Liver (tissue), 9 donors: Measurements from ENCODE around the gene PKMYT1. TPM values are rescaled to one million over a fixed set of nuclear protein-coding genes. Genes with fewer than 3 reads are reported as not detected.

ENCODE experiments used
- DNase-seq: peaks from one replicate; pipeline ENCODE4 v3.0.0-alpha.2; 2017; ENCODE audit warnings: low spot score
- H3K27ac ChIP-seq, 2 donors: one replicate each; pipeline ENCODE4 v1.7.0; 2013; ENCODE audit warnings: inconsistent platforms in 2 of 2, low read length in 2 of 2, control low read depth in 1 of 2, low read depth in 1 of 2, mild to moderate bottlenecking in 1 of 2
- H3K27me3 ChIP-seq, 4 donors: one replicate each; pipeline versions ENCODE4 v1.6.1 to v1.7.0; 2013; ENCODE audit warnings: low read length in 3 of 4, inconsistent platforms in 1 of 4, mild to moderate bottlenecking in 1 of 4, moderate library complexity in 1 of 4; ENCODE audit not compliant: control insufficient read depth in 4 of 4, insufficient read depth in 4 of 4
- H3K36me3 ChIP-seq, 4 donors: one replicate each; pipeline versions ENCODE4 v1.6.1 to v1.7.0; 2013; ENCODE audit warnings: low read length in 3 of 4, mild to moderate bottlenecking in 3 of 4, low read depth in 1 of 4, moderate library complexity in 1 of 4; ENCODE audit not compliant: control insufficient read depth in 4 of 4, insufficient read depth in 3 of 4
- H3K4me1 ChIP-seq, 4 donors: one replicate each; pipeline versions ENCODE4 v1.6.1 to v1.7.0; 2013; ENCODE audit warnings: low read length in 3 of 4, mild to moderate bottlenecking in 3 of 4, moderate library complexity in 1 of 4; ENCODE audit not compliant: control insufficient read depth in 4 of 4, insufficient read depth in 4 of 4
- H3K4me3 ChIP-seq, 3 donors: one replicate each; pipeline versions ENCODE4 v1.6.1 to v1.7.0; 2013; ENCODE audit warnings: low read length in 3 of 3, control low read depth in 1 of 3, low read depth in 1 of 3, mild to moderate bottlenecking in 1 of 3
- H3K9ac ChIP-seq, 2 donors: one replicate each; pipeline ENCODE4 v1.7.0; 2013; ENCODE audit warnings: low read length in 2 of 2, mild to moderate bottlenecking in 2 of 2, moderate library complexity in 2 of 2, control low read depth in 1 of 2, low read depth in 1 of 2
- H3K9me3 ChIP-seq, 4 donors: one replicate each; pipeline versions ENCODE4 v1.6.1 to v1.7.0; 2013; ENCODE audit warnings: low read length in 3 of 4; ENCODE audit not compliant: control insufficient read depth in 4 of 4
- EGR1 ChIP-seq, 2 donors: IDR thresholded peaks; 2 replicates each; pipeline ENCODE4 v1.6.1; 2016 to 2018; ENCODE audit warnings: antibody characterized with exemption in 2 of 2, low read depth in 2 of 2
- FOXA1 ChIP-seq: IDR thresholded peaks from 2 replicates; pipeline ENCODE4 v1.6.1; 2016; ENCODE audit warnings: antibody characterized with exemption
- FOXA2 ChIP-seq: IDR thresholded peaks from 2 replicates; pipeline ENCODE4 v1.6.1; 2016; ENCODE audit warnings: antibody characterized with exemption
- GABPA ChIP-seq, 2 donors: IDR thresholded peaks in 1 of 2; conservative IDR thresholded peaks in 1 of 2; 2 replicates each; pipeline ENCODE4 v1.6.1; 2016; ENCODE audit warnings: antibody characterized with exemption in 2 of 2, mild to moderate bottlenecking in 1 of 2, moderate library complexity in 1 of 2
- HNF4A ChIP-seq, 2 donors: conservative IDR thresholded peaks; 2 replicates each; pipeline ENCODE4 v1.6.1; 2016; ENCODE audit warnings: antibody characterized with exemption in 2 of 2, mild to moderate bottlenecking in 2 of 2
- HNF4G ChIP-seq: IDR thresholded peaks from 2 replicates; pipeline ENCODE4 v1.6.1; 2016; ENCODE audit warnings: antibody characterized with exemption
- JUND ChIP-seq, 2 donors: IDR thresholded peaks; 2 replicates each; pipeline ENCODE4 v1.6.1; 2016; ENCODE audit warnings: antibody characterized with exemption in 2 of 2
- MAX ChIP-seq: IDR thresholded peaks from 2 replicates; pipeline ENCODE4 v1.6.1; 2016; ENCODE audit warnings: antibody characterized with exemption
- NR2F2 ChIP-seq: IDR thresholded peaks from 2 replicates; pipeline ENCODE4 v1.6.1; 2016; ENCODE audit warnings: antibody characterized with exemption
- RAD21 ChIP-seq, 2 donors: IDR thresholded peaks; 2 replicates each; pipeline ENCODE4 v1.6.1; 2016; ENCODE audit warnings: antibody characterized with exemption in 2 of 2, mild to moderate bottlenecking in 2 of 2
- REST ChIP-seq: IDR thresholded peaks from 2 replicates; pipeline ENCODE4 v1.6.1; 2016; ENCODE audit warnings: antibody characterized with exemption, mild to moderate bottlenecking
- RXRA ChIP-seq, 2 donors: IDR thresholded peaks; 2 replicates each; pipeline ENCODE4 v1.6.1; 2017 to 2018; ENCODE audit warnings: antibody characterized with exemption in 2 of 2, mild to moderate bottlenecking in 1 of 2
- SP1 ChIP-seq: IDR thresholded peaks from 2 replicates; pipeline ENCODE4 v1.6.1; 2018; ENCODE audit warnings: antibody characterized with exemption, mild to moderate bottlenecking
- TAF1 ChIP-seq: conservative IDR thresholded peaks from 2 replicates; pipeline ENCODE4 v1.6.1; 2016; ENCODE audit warnings: antibody characterized with exemption, mild to moderate bottlenecking
- YY1 ChIP-seq: IDR thresholded peaks from 2 replicates; pipeline ENCODE4 v1.6.1; 2016; ENCODE audit warnings: antibody characterized with exemption, mild to moderate bottlenecking
- ZBTB33 ChIP-seq: IDR thresholded peaks from 2 replicates; pipeline ENCODE4 v1.6.1; 2016; ENCODE audit warnings: antibody characterized with exemption
- WGBS: extraction: QIAGEN DNeasy Blood & Tissue Kit; methylation state at CpG from one replicate; pipeline ENCODE4 v1.1.7; 2013; 5-methylcytosine and 5-hydroxymethylcytosine counted together
- polyA plus RNA-seq, 2 donors: library from polyadenylated mRNA; stranded (reverse) in 1 of 2; unstranded in 1 of 2; fragments of 200-250 nt in 1 of 2; fragments of >200 nt in 1 of 2; fragmentation: Nextera tagmentation in 1 of 2; extraction: Ambion mirVana in 1 of 2; gene quantifications; one replicate each; pipeline versions ENCODE4 v1.2.1 to v1.2.3, GENCODE V29; 2013 to 2015
- total RNA-seq, 2 donors: library from RNA; depleted of rRNA; stranded (reverse); fragments of >200 nt; gene quantifications; one replicate each; pipeline ENCODE4 v1.2.3, GENCODE V29; 2014
- TF ChIP-seq, protein P1 (sequence below): fragments of 150-350 bp; IDR thresholded peaks from 2 replicates; pipeline ENCODE4 v1.5.1; 2017; ENCODE audit warnings: improper control_type of control experiment, low read depth, low read length; ENCODE audit not compliant: missing input control
- donor health status: healthy.
- donor health status: healthy.
- donor health status: healthy.
- donor health status: healthy.
- donor health status: healthy.

Gene PKMYT1
- total and polyA plus RNA-seq, 4 donors = 0.50 to 15.8 (median 2.6) TPM

DNA sequence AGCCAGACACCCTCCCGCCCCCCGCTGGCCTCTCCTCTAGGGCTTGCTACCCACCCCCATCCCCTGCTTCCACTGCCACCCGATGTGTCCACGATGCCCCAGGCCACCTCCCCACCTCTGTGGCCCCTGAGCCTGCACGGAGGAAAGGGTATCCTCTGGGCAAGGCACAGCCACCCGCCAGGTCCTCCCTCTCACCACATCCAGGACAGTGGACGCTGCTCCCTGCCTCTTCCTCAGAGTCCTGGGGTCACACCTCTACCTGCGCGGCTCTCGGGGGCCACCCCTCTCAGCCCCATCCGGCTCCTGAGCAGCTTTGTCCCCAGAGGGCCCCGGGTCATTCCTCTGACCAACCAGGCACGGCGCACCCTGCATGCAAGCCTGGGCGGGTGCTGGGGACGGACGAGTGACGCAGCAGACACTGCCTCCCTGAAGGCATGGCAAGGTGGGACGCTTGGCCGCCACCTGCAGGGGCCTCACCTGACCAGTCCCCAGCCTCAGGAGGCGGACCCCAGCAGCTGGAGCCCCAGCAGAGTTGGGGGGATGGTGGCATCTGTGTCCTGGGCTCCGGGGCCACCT lies 43.7 kb downstream of the PKMYT1 start:
- Histone ChIP-seq H3K27me3 (no peaks in the 10 kb centered on the region), H3K4me3 (no peak overlapping the region), H3K4me1 (no peaks in the 10 kb centered on the region), H3K36me3 (peaks cover 6 to 60% (median 21%) of the 10 kb centered on the region in 4 donors), H3K9ac (no peak overlapping the region), H3K9me3 (no peaks in the 10 kb centered on the region), H3K27ac (no peak overlapping the region)
- DNase-seq = no peak
- 93% methylated on average over 22 of the region's 22 CpGs for WGBS
- TF ChIP-seq FOXA1 = no peak
- TF ChIP-seq RXRA (IDR thresholded peaks at IDR 0.05) = no peak
- no peak for TF ChIP-seq YY1
- no peak for TF ChIP-seq JUND (IDR thresholded peaks at IDR 0.05)
- no peak for TF ChIP-seq TAF1
- TF ChIP-seq HNF4A (conservative IDR thresholded peaks at IDR 0.05) = no peak
- TF ChIP-seq MAX = no peak
- no peak for TF ChIP-seq RAD21 (IDR thresholded peaks at IDR 0.05)
- no peak for TF ChIP-seq FOXA2
- TF ChIP-seq ZBTB33 = no peak

- TF ChIP-seq FOXA1 = no peak
- TF ChIP-seq JUND (IDR thresholded peaks at IDR 0.05) = no peak
- no peak for TF ChIP-seq RXRA (IDR thresholded peaks at IDR 0.05)
- TF ChIP-seq EGR1 (IDR thresholded peaks at IDR 0.05; ENCODE audit: low read depth in 2 of 2) = no peak
- TF ChIP-seq FOXA2 = no peak
- TF ChIP-seq TAF1 = no peak
- TF ChIP-seq MAX = no peak
- TF ChIP-seq SP1 = no peak
- no peak for TF ChIP-seq ZBTB33
- TF ChIP-seq GABPA (IDR thresholded peaks at IDR 0.05 in 1 of 2, conservative IDR thresholded peaks at IDR 0.05 in 1 of 2) = no peak
- no peak overlapping the region for H3K4me3 ChIP-seq
- H3K27ac ChIP-seq = no peak overlapping the region
- no peaks in the 10 kb centered on the region for H3K27me3 ChIP-seq
- H3K9me3 ChIP-seq = no peaks in the 10 kb centered on the region
- 92% methylated on average over 15 of the region's 15 CpGs for WGBS
- H3K4me1 ChIP-seq = no peaks in the 10 kb centered on the region
- H3K36me3 ChIP-seq = peaks cover 2 to 51% (median 19%) of the 10 kb centered on the region in 4 donors
- DNase-seq = no peak
- no peak overlapping the region for H3K9ac ChIP-seq
Observed at GRCh38 chr16:2934450-2934849, 45.8 kb downstream of the PKMYT1 start.

DNA sequence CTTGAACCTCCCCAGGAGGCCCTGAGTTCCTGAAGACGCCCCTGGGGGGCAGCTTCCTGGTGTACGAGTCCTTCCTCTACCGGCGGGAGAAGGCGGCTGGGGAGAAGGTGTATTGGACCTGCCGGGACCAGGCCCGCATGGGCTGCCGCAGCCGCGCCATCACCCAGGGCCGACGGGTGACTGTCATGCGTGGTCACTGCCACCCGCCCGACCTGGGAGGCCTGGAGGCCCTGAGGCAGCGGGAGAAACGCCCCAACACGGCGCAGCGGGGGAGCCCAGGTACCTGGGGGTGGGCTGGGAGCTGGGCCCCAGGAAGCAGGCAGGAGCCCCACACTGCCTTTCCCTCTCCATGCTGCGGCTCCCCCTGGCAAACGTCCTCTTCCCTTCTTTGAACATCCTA lies 46.5 kb downstream of the PKMYT1 start:
- Histone ChIP-seq H3K9me3 (no peaks in the 10 kb centered on the region), H3K4me3 (no peak overlapping the region), H3K9ac (no peak overlapping the region), H3K27me3 (no peaks in the 10 kb centered on the region), H3K4me1 (no peaks in the 10 kb centered on the region), H3K36me3 (peaks cover 2 to 45% (median 17%) of the 10 kb centered on the region in 4 donors), H3K27ac (no peak overlapping the region)
- no peak for DNase-seq
- WGBS = 92% methylated on average over 22 of the region's 22 CpGs
- TF ChIP-seq, protein P1, sequence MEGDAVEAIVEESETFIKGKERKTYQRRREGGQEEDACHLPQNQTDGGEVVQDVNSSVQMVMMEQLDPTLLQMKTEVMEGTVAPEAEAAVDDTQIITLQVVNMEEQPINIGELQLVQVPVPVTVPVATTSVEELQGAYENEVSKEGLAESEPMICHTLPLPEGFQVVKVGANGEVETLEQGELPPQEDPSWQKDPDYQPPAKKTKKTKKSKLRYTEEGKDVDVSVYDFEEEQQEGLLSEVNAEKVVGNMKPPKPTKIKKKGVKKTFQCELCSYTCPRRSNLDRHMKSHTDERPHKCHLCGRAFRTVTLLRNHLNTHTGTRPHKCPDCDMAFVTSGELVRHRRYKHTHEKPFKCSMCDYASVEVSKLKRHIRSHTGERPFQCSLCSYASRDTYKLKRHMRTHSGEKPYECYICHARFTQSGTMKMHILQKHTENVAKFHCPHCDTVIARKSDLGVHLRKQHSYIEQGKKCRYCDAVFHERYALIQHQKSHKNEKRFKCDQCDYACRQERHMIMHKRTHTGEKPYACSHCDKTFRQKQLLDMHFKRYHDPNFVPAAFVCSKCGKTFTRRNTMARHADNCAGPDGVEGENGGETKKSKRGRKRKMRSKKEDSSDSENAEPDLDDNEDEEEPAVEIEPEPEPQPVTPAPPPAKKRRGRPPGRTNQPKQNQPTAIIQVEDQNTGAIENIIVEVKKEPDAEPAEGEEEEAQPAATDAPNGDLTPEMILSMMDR = no peak
- TF ChIP-seq EGR1 (IDR thresholded peaks at IDR 0.05; ENCODE audit: low read depth in 2 of 2) (no peak), TAF1 (no peak), YY1 (no peak), HNF4A (conservative IDR thresholded peaks at IDR 0.05) (no peak), HNF4G (no peak), NR2F2 (no peak), SP1 (no peak), MAX (no peak), REST (no peak), RAD21 (IDR thresholded peaks at IDR 0.05) (no peak)
